MCF 10A (cell line): ENCODE measurements around the gene GCA. TPM values are rescaled to one million over a fixed set of nuclear protein-coding genes. Genes with fewer than 3 reads are reported as not detected.

Experiments
- BruUV-seq: library from RNA; stranded (reverse); fragments of 400-500 nt; replicated peaks from 2 replicates; lab custom pipeline; 2021; lab: Mats Ljungman, UMichigan
- CTCF ChIA-PET: fragments of 300-600 bp; sonication (Branson Sonifier 250); formaldehyde crosslinking; extraction: SDS; loops from one replicate; lab custom pipeline; 2021; ENCODE audit warnings: antibody characterized with exemption, inconsistent platforms; lab: Yijun Ruan, JAX
- POLR2A ChIA-PET: fragments of 300-600, 350-650 bp; sonication (Branson Sonifier 250); formaldehyde crosslinking; extraction: SDS; loops from one replicate; lab custom pipeline; 2020; ENCODE audit warnings: antibody characterized with exemption, inconsistent platforms; lab: Yijun Ruan, JAX
- DNase-seq: peaks from one replicate; pipeline ENCODE4 v3.0.0-alpha.2; 2018; ENCODE audit not compliant: unreplicated experiment
- H3K27ac Mint-ChIP-seq: one replicate; pipeline ENCODE4 v1.8.0; 2022; ENCODE audit warnings: mild to moderate bottlenecking, low read depth, mixed read lengths; ENCODE audit not compliant: unreplicated experiment
- H3K27me3 Mint-ChIP-seq: one replicate; pipeline ENCODE4 v1.8.0; 2022; ENCODE audit warnings: mixed read lengths; ENCODE audit not compliant: insufficient read depth, unreplicated experiment
- H3K36me3 Mint-ChIP-seq: one replicate; pipeline ENCODE4 v1.8.0; 2022; ENCODE audit warnings: mild to moderate bottlenecking, moderate library complexity, mixed read lengths; ENCODE audit not compliant: insufficient read depth, unreplicated experiment
- H3K4me1 Mint-ChIP-seq: one replicate; pipeline ENCODE4 v1.8.0; 2022; ENCODE audit warnings: mixed read lengths; ENCODE audit not compliant: insufficient read depth, unreplicated experiment
- H3K4me3 Mint-ChIP-seq: one replicate; pipeline ENCODE4 v1.8.0; 2022; ENCODE audit warnings: mild to moderate bottlenecking, moderate library complexity, mixed read lengths; ENCODE audit not compliant: unreplicated experiment
- H3K9me3 Mint-ChIP-seq: one replicate; pipeline ENCODE4 v1.8.0; 2022; ENCODE audit warnings: mixed read lengths; ENCODE audit not compliant: unreplicated experiment
- CTCF ChIP-seq: fragments of 200-600 bp; IDR thresholded peaks from one replicate; pipeline ENCODE4 v1.8.0; 2022; ENCODE audit warnings: antibody characterized with exemption, mild to moderate bottlenecking; ENCODE audit not compliant: unreplicated experiment
- intact Hi-C: fragments of 100-400 bp; cut with micrococcal nuclease; formaldehyde crosslinking; loops from 2 replicates; pipeline ENCODE4 v1.14.1; 2022
- total RNA-seq: library from RNA; stranded (reverse); gene quantifications from 2 replicates; pipeline ENCODE4 v1.2.3, GENCODE V29; 2022

The GCA gene
- total RNA-seq, 1 experiment from 2014 or later, result 0.77 TPM

- Mint-ChIP-seq H3K4me3 (no peak overlapping the region), H3K36me3 (peaks cover 7% of the 10 kb centered on the region), H3K27me3 (no peaks in the 10 kb centered on the region), H3K9me3 (no peaks in the 10 kb centered on the region), H3K27ac (no peak overlapping the region), H3K4me1 (peaks cover 19% of the 10 kb centered on the region)
- CTCF ChIA-PET, result interaction anchor here (0.9 to 1.9 kb wide), 4 partner anchors 13 to 95 kb away, joined by 3 to 14 read pairs (median 6); no protein-coding TSS in a partner anchor
- POLR2A ChIA-PET, result interaction anchor here (1.4 kb wide), 1 partner anchor 9 kb away, joined by 5 read pairs; no protein-coding TSS in a partner anchor
- TF ChIP-seq CTCF, result no peak
- intact Hi-C loops, result no loop called here
- DNase-seq, result no peak
- BruUV-seq, result no TSS peak
Measured at GRCh38 chr2:162315938-162316337, 28.0 kb upstream of the GCA start.

GRCh38 chr2:162316590-162316989 lies 27.3 kb upstream of the GCA start:
- peaks cover 19% of the 10 kb centered on the region for H3K4me1 Mint-ChIP-seq
- CTCF ChIA-PET, result interaction anchor here (0.9 to 1.9 kb wide), 5 partner anchors 13 to 95 kb away, joined by 3 to 14 read pairs (median 4); no protein-coding TSS in a partner anchor
- no peak for TF ChIP-seq CTCF
- no peak overlapping the region for H3K27ac Mint-ChIP-seq
- H3K9me3 Mint-ChIP-seq, result no peaks in the 10 kb centered on the region
- POLR2A ChIA-PET, result interaction anchor here (0.7 to 1.4 kb wide), 4 partner anchors 8 to 168 kb away, joined by 3 to 5 read pairs (median 4); no protein-coding TSS in a partner anchor
- no TSS peak for BruUV-seq
- DNase-seq, result no peak
- H3K27me3 Mint-ChIP-seq, result no peaks in the 10 kb centered on the region
- intact Hi-C loops, result no loop called here
- H3K4me3 Mint-ChIP-seq, result peak overlapping the region; percentile 86
- peaks cover 7% of the 10 kb centered on the region for H3K36me3 Mint-ChIP-seq

GRCh38 chr2:162317058-162317742 lies 26.7 kb upstream of the GCA start:
- peak overlapping the region; percentile 99 for H3K27ac Mint-ChIP-seq
- ChIA-PET POLR2A (interaction anchor here (0.7 to 2.7 kb wide), 12 partner anchors 8 to 1375 kb away, joined by 3 to 10 read pairs (median 3); partner anchors contain the start of gene PSMD14), CTCF (interaction anchor here (0.5 to 2.5 kb wide), 6 partner anchors 14 to 1825 kb away, joined by 3 to 22 read pairs (median 4); no protein-coding TSS in a partner anchor)
- no peaks in the 10 kb centered on the region for H3K27me3 Mint-ChIP-seq
- H3K36me3 Mint-ChIP-seq, result peaks cover 7% of the 10 kb centered on the region
- no peak for TF ChIP-seq CTCF
- peaks cover 19% of the 10 kb centered on the region for H3K4me1 Mint-ChIP-seq
- intact Hi-C loops, result no loop called here
- BruUV-seq, result no TSS peak
- H3K4me3 Mint-ChIP-seq, result peak overlapping the region; percentile 86
- H3K9me3 Mint-ChIP-seq, result no peaks in the 10 kb centered on the region
- no peak for DNase-seq

DNA sequence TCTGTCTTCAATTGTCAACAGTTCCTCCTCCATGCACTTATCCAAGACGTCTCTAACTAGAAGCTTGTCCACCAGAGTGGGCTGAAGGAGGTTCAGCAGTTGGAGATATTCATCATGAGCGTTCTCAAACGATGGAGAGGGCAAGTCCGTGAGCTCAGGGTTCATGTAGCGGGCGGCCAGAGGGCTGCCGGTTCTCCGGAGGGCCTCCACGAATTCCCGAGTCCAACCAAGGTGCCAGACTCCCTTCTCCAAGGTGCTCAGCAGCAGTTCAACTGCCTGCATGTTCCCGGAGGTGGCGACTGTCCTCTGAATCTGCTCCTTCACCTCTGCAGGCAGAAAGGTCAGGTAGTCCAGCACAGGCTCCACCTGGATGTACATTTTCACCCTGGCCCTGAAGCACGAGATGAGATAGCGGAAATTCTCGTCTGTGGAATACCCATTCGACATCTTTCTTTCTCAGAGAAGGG lies 26.0 kb upstream of the GCA start:
- H3K27me3 Mint-ChIP-seq, result no peaks in the 10 kb centered on the region
- intact Hi-C loops, result no loop called here
- peak overlapping the region; percentile 86 for H3K4me3 Mint-ChIP-seq
- DNase-seq, result peak; percentile 61
- H3K27ac Mint-ChIP-seq, result peak overlapping the region; percentile 99
- peaks cover 7% of the 10 kb centered on the region for H3K36me3 Mint-ChIP-seq
- no TSS peak for BruUV-seq
- POLR2A ChIA-PET, result interaction anchor here (0.7 to 2.7 kb wide), 17 partner anchors 9 to 1374 kb away, joined by 3 to 10 read pairs (median 3); partner anchors contain the start of genes FAP and PSMD14
- peaks cover 19% of the 10 kb centered on the region for H3K4me1 Mint-ChIP-seq
- TF ChIP-seq CTCF, result no peak
- CTCF ChIA-PET, result interaction anchor here (0.5 to 2.5 kb wide), 10 partner anchors 15 to 1824 kb away, joined by 3 to 22 read pairs (median 4); no protein-coding TSS in a partner anchor
- no peaks in the 10 kb centered on the region for H3K9me3 Mint-ChIP-seq
